ENCODE data around the gene PRMT9. TPM values are rescaled to one million over a fixed set of nuclear protein-coding genes. Genes with fewer than 3 reads are reported as not detected.

PRMT9 gene
- total and polyA plus RNA-seq, 2 of the 13 experiments (the other 11 are each of a cell fraction or from before 2014, with no cell fraction given), result 4.0 to 9.7 TPM

GRCh38 chr4:147731580-147732517, 47.9 kb upstream of the PRMT9 start, which contains the start of gene ARHGAP10:
Gene ARHGAP10 (plus strand): TSS chr4:147732088. CDS start chr4:147732302, 214 bp downstream.
- Histone ChIP-seq H3K79me2 (ENCODE audit: insufficient read depth, low read length) (no peaks in the 10 kb centered on the region), H3K4me2 (ENCODE audit: low read depth, low read length) (peak within 1 kb of the TSS; percentile 81), H3K27me3 (ENCODE audit: control insufficient read depth in 1 of 2, insufficient read depth in 2 of 2, low read length in 2 of 2) (peaks cover 2 to 41% of the 10 kb centered on the region in 2 experiments; a peak in 4 of 5 replicates), H2AFZ (ENCODE audit: low read length) (peak within 1 kb of the TSS; percentile 27), H3K27ac (ENCODE audit: extremely low read length, insufficient read depth, low read length) (no peak within 1 kb of the TSS), H4K20me1 (ENCODE audit: insufficient read depth, low read length) (no peaks in the 10 kb centered on the region), H3K9me3 (ENCODE audit: low read length) (no peaks in the 10 kb centered on the region), H3K36me3 (replicated peaks in 1 of 2; ENCODE audit: control insufficient read depth in 1 of 2, insufficient read depth in 2 of 2, low read length in 2 of 2) (no peaks in the 10 kb centered on the region), H3K4me1 (ENCODE audit: insufficient read depth, low read length) (peaks cover 32% of the 10 kb centered on the region), H3K9ac (ENCODE audit: insufficient read depth, low read depth, low read length) (0 out of 2 replicates have a peak within 1 kb of the TSS, but pooled peaks have one; percentile 43), H3K4me3 (replicated peaks in 1 of 3; ENCODE audit: insufficient read depth in 1 of 3, low read depth in 2 of 3, low read length in 3 of 3) (peak within 1 kb of the TSS; percentile 56 to 77 (median 66))
- CTCF ChIA-PET (ENCODE audit: low intra/inter-chr PET ratio, low total read pairs), result no interaction called here
- WGBS (ENCODE audit: low lambda C conversion rate), result 1% methylated on average over 39 of the region's 106 CpGs
- intact Hi-C loops (cut with micrococcal nuclease; ENCODE audit: unreplicated experiment), result loop anchor here (5.0 kb wide), 1 partner anchor 115 kb away; the partner anchor contains the start of gene TMEM184C
- ATAC-seq (peak; percentile 87), DNase-seq (ENCODE audit: low spot score) (no peak), FAIRE-seq (no peak)
- no TSS peak for BruUV-seq (replicated peaks)
- POLR2A ChIA-PET, result interaction anchor here (0.8 to 1.7 kb wide), 2 partner anchors 9 to 115 kb away, joined by 3 read pairs; partner anchors contain the start of gene TMEM184C
- in situ Hi-C loops (cut with HindIII; ENCODE audit: extremely low pct_ligation_motif_present, low pct_unique_long_range_greater_than_20kb), result no loop called here
- peak; percentile 86 for TF ChIP-seq ZNF263 (CRISPR knock-in tag; IDR thresholded peaks at IDR 0.05)
- TF ChIP-seq SALL1 (CRISPR knock-in tag; IDR thresholded peaks at IDR 0.05), result peak; percentile 11; the same call in 1 of the 2 replicates
- TF ChIP-seq ZNF777 (CRISPR knock-in tag; IDR thresholded peaks at IDR 0.05), result peak; percentile 91
- TF ChIP-seq GTF3A (CRISPR knock-in tag; conservative IDR thresholded peaks at IDR 0.05), result no peak
- no peak for TF ChIP-seq TCF12 (IDR thresholded peaks at IDR 0.05)
- TF ChIP-seq TCF12 (CRISPR knock-in tag; IDR thresholded peaks at IDR 0.05), result no peak
- peak; percentile 23; the same call in 1 of the 2 replicates for TF ChIP-seq MAX (IDR thresholded peaks at IDR 0.05)
- TF ChIP-seq ZFP91 (CRISPR knock-in tag; IDR thresholded peaks at IDR 0.05; ENCODE audit: borderline replicate concordance), result peak; percentile 13; the same call in 1 of the 2 replicates
- no peak for TF ChIP-seq HDAC6 (IDR thresholded peaks at IDR 0.05; ENCODE audit: low read depth, low read length)
- TF ChIP-seq ZFY (CRISPR knock-in tag; IDR thresholded peaks at IDR 0.05), result 0 out of 2 replicates have a peak, but pooled peaks have one; percentile 29
- TF ChIP-seq NFE2L2 (IDR thresholded peaks at IDR 0.05; ENCODE audit: low read length), result no peak
- no peak for TF ChIP-seq ZNF570 (CRISPR knock-in tag; IDR thresholded peaks at IDR 0.05; ENCODE audit: borderline replicate concordance)
- TF ChIP-seq KLF12 (CRISPR knock-in tag; IDR thresholded peaks at IDR 0.05; ENCODE audit: borderline replicate concordance), result peak; percentile 36; the same call in 1 of the 2 replicates
- TF ChIP-seq ZNF740 (CRISPR knock-in tag; IDR thresholded peaks at IDR 0.05), result no peak
- no peak for TF ChIP-seq ZBTB26 (CRISPR knock-in tag; IDR thresholded peaks at IDR 0.05; ENCODE audit: borderline replicate concordance)
- TF ChIP-seq ZNF3 (CRISPR knock-in tag; IDR thresholded peaks at IDR 0.05), result no peak
- TF ChIP-seq ZBTB42 (CRISPR knock-in tag; IDR thresholded peaks at IDR 0.05), result no peak

Measured in HepG2 (cell line).